Neuronal stem cell (in vitro differentiated cells): ENCODE results near the gene CENPP.

Experiments
- DNase-seq: peaks from one replicate; pipeline ENCODE4 v3.0.0-alpha.2; 2013; ENCODE audit warnings: low spot score
- H2AFZ ChIP-seq: one replicate; pipeline ENCODE4 v1.6.1; 2013; ENCODE audit warnings: mild to moderate bottlenecking, low read length, inconsistent platforms
- H2AK5ac ChIP-seq: 2 replicates; pipeline ENCODE4 v1.6.1; 2013; ENCODE audit warnings: low read depth, mild to moderate bottlenecking, inconsistent platforms, low read length, moderate library complexity, mixed read lengths
- H2BK120ac ChIP-seq: 2 replicates; pipeline ENCODE4 v1.6.1; 2013; ENCODE audit warnings: low read depth, mild to moderate bottlenecking, inconsistent platforms, low read length, moderate library complexity, mixed read lengths
- H2BK12ac ChIP-seq: one replicate; pipeline ENCODE4 v1.6.1; 2013; ENCODE audit warnings: low read length, inconsistent platforms
- H2BK15ac ChIP-seq: 2 replicates; pipeline ENCODE4 v1.6.1; 2013; ENCODE audit warnings: mild to moderate bottlenecking, low read length, inconsistent platforms, mixed read lengths
- H2BK5ac ChIP-seq: one replicate; pipeline ENCODE4 v1.6.1; 2013; ENCODE audit warnings: inconsistent platforms, mild to moderate bottlenecking, low read length, moderate library complexity
- H3K14ac ChIP-seq: one replicate; pipeline ENCODE4 v1.6.1; 2013; ENCODE audit warnings: low read length, inconsistent platforms
- H3K18ac ChIP-seq: 2 replicates; pipeline ENCODE4 v1.6.1; 2013; ENCODE audit warnings: low read length, inconsistent platforms
- H3K23ac ChIP-seq: 2 replicates; pipeline ENCODE4 v1.6.1; 2013; ENCODE audit warnings: low read depth, mild to moderate bottlenecking, mixed read lengths, low read length, inconsistent platforms; ENCODE audit not compliant: poor library complexity
- H3K27ac ChIP-seq: replicated peaks from 3 replicates; pipeline ENCODE4 v1.5.1; 2013; ENCODE audit warnings: low read length, inconsistent platforms
- H3K27me3 ChIP-seq, 3 experiments: 2 replicates each; pipeline ENCODE4 v1.6.1; 2013; ENCODE audit warnings: low read length in 3 of 3, mild to moderate bottlenecking in 2 of 3, inconsistent platforms in 1 of 3, low read depth in 1 of 3, mixed read lengths in 1 of 3, moderate library complexity in 1 of 3; ENCODE audit not compliant: control insufficient read depth in 3 of 3, insufficient read depth in 3 of 3
- H3K36me3 ChIP-seq, 2 donors: replicated peaks in 1 of 2; 2 replicates each; pipeline ENCODE4 v1.6.1; 2013; ENCODE audit warnings: low read length in 2 of 2; ENCODE audit not compliant: control insufficient read depth in 2 of 2, insufficient read depth in 2 of 2
- H3K4ac ChIP-seq: 2 replicates; pipeline ENCODE4 v1.6.1; 2013; ENCODE audit warnings: inconsistent platforms, mild to moderate bottlenecking, low read length, moderate library complexity
- H3K4me1 ChIP-seq, 2 donors: 1 replicate in 1 of 2; 2 replicates in 1 of 2; pipeline ENCODE4 v1.6.1; 2013; ENCODE audit warnings: low read length in 2 of 2, low read depth in 1 of 2; ENCODE audit not compliant: control insufficient read depth in 2 of 2, insufficient read depth in 1 of 2
- H3K4me2 ChIP-seq: one replicate; pipeline ENCODE4 v1.6.1; 2013; ENCODE audit warnings: mild to moderate bottlenecking, low read length, inconsistent platforms; ENCODE audit not compliant: insufficient read depth, poor library complexity, severe bottlenecking
- H3K4me3 ChIP-seq, 2 donors: 2 replicates each; pipeline ENCODE4 v1.5.1; 2013; ENCODE audit warnings: low read length in 2 of 2, mild to moderate bottlenecking in 2 of 2, inconsistent platforms in 1 of 2, moderate library complexity in 1 of 2
- H3K79me1 ChIP-seq: one replicate; pipeline ENCODE4 v1.6.1; 2013; ENCODE audit warnings: low read depth, mild to moderate bottlenecking, inconsistent platforms, low read length, moderate library complexity
- H3K9ac ChIP-seq: one replicate; pipeline ENCODE4 v1.6.1; 2013; ENCODE audit warnings: mild to moderate bottlenecking, low read depth, low read length, inconsistent platforms; ENCODE audit not compliant: poor library complexity
- H3K9me3 ChIP-seq, 2 donors: replicated peaks in 1 of 2; 2 replicates each; pipeline versions ENCODE3 to v1.6.1; 2013; ENCODE audit warnings: low read length in 2 of 2, mild to moderate bottlenecking in 2 of 2, inconsistent platforms in 1 of 2, low read depth in 1 of 2, mixed read lengths in 1 of 2, moderate library complexity in 1 of 2; ENCODE audit not compliant: control insufficient read depth in 2 of 2, insufficient read depth in 1 of 2
- H4K8ac ChIP-seq: one replicate; pipeline ENCODE4 v1.6.1; 2013; ENCODE audit warnings: low read depth, mild to moderate bottlenecking, inconsistent platforms, low read length, moderate library complexity
- H4K91ac ChIP-seq: one replicate; pipeline ENCODE4 v1.6.1; 2013; ENCODE audit warnings: low read length, low read depth, mild to moderate bottlenecking, inconsistent platforms; ENCODE audit not compliant: poor library complexity
- WGBS, 2 donors: extraction: QIAGEN DNeasy Blood & Tissue Kit; methylation state at CpG; one replicate each; pipeline ENCODE4 v1.1.7; 2013; ENCODE audit warnings: missing lambda C conversion rate in 2 of 2, mixed read lengths in 1 of 2; ENCODE audit not compliant: insufficient read length in 2 of 2, insufficient replicate concordance in 1 of 2; ENCODE audit errors: extremely low coverage in 2 of 2; 5-methylcytosine and 5-hydroxymethylcytosine counted together

The CENPP gene

GRCh38 chr9:92545002-92545510 lies 219.3 kb downstream of the CENPP start:
- Histone ChIP-seq H3K27ac (no peak overlapping the region), H2BK5ac (no peak overlapping the region), H3K4ac (no peak overlapping the region), H3K4me1 (no peaks in the 10 kb centered on the region), H3K27me3 (no peaks in the 10 kb centered on the region), H2BK120ac (no peak overlapping the region), H2AK5ac (no peak overlapping the region), H3K18ac (no peak overlapping the region), H2BK12ac (no peak overlapping the region), H3K14ac (peak overlapping the region; percentile 38), H3K36me3 (no peaks in the 10 kb centered on the region), H3K23ac (peak overlapping the region; percentile 20), H3K79me1 (peaks cover 3% of the 10 kb centered on the region), H3K9me3 (no peaks in the 10 kb centered on the region), H3K4me2 (no peak overlapping the region), H2AFZ (no peak overlapping the region), H2BK15ac (no peak overlapping the region), H3K9ac (no peak overlapping the region), H3K4me3 (no peak overlapping the region), H4K8ac (no peak overlapping the region), H4K91ac (no peak overlapping the region)
- no peak for DNase-seq
- WGBS, 2 donors: no CpG with 5 or more reads among the region's 33 CpGs

- Histone ChIP-seq H4K91ac (no peak overlapping the region), H3K36me3 (no peaks in the 10 kb centered on the region), H3K23ac (no peak overlapping the region), H2BK12ac (no peak overlapping the region), H3K9me3 (no peaks in the 10 kb centered on the region), H3K18ac (no peak overlapping the region), H3K4me2 (no peak overlapping the region), H3K27ac (no peak overlapping the region), H3K27me3 (no peaks in the 10 kb centered on the region), H3K4ac (no peak overlapping the region), H3K14ac (no peak overlapping the region), H2AK5ac (no peak overlapping the region), H2AFZ (no peak overlapping the region), H3K79me1 (peaks cover 3% of the 10 kb centered on the region), H2BK120ac (no peak overlapping the region), H2BK15ac (no peak overlapping the region), H2BK5ac (no peak overlapping the region), H3K4me1 (no peaks in the 10 kb centered on the region), H4K8ac (no peak overlapping the region), H3K9ac (no peak overlapping the region), H3K4me3 (no peak overlapping the region)
- no peak for DNase-seq
- no CpG with 5 or more reads among the region's 3 CpGs for WGBS, 2 donors
Observed at GRCh38 chr9:92547356-92547755, 221.6 kb downstream of the CENPP start.

GRCh38 chr9:92550765-92551164 lies 225.0 kb downstream of the CENPP start:
- Histone ChIP-seq H2AFZ (no peak overlapping the region), H3K14ac (no peak overlapping the region), H2AK5ac (no peak overlapping the region), H3K4me2 (no peak overlapping the region), H3K9ac (no peak overlapping the region), H3K79me1 (no peaks in the 10 kb centered on the region), H3K27me3 (no peaks in the 10 kb centered on the region), H3K36me3 (no peaks in the 10 kb centered on the region), H2BK15ac (no peak overlapping the region), H3K9me3 (no peaks in the 10 kb centered on the region), H4K8ac (no peak overlapping the region), H3K4me3 (no peak overlapping the region), H3K4me1 (no peaks in the 10 kb centered on the region), H3K18ac (no peak overlapping the region), H3K23ac (no peak overlapping the region), H2BK120ac (no peak overlapping the region), H3K27ac (no peak overlapping the region), H2BK5ac (no peak overlapping the region), H2BK12ac (no peak overlapping the region), H4K91ac (no peak overlapping the region), H3K4ac (no peak overlapping the region)
- WGBS, 2 donors: no CpG with 5 or more reads among the region's 2 CpGs
- DNase-seq: no peak

GRCh38 chr9:92558612-92559374 lies 233.0 kb downstream of the CENPP start:
- H3K27me3 ChIP-seq: no peaks in the 10 kb centered on the region
- no peaks in the 10 kb centered on the region for H3K36me3 ChIP-seq
- no peak overlapping the region for H3K27ac ChIP-seq
- H2AK5ac ChIP-seq: no peak overlapping the region
- no peak overlapping the region for H3K9ac ChIP-seq
- H4K91ac ChIP-seq: no peak overlapping the region
- no CpG with 5 or more reads among the region's 16 CpGs for WGBS, 2 donors
- H2AFZ ChIP-seq: no peak overlapping the region
- H3K9me3 ChIP-seq: no peaks in the 10 kb centered on the region
- H4K8ac ChIP-seq: no peak overlapping the region
- H3K4ac ChIP-seq: no peak overlapping the region
- H3K14ac ChIP-seq: no peak overlapping the region
- H2BK12ac ChIP-seq: no peak overlapping the region
- H2BK15ac ChIP-seq: no peak overlapping the region
- DNase-seq: no peak
- peak overlapping the region; percentile 80 for H3K18ac ChIP-seq
- no peak overlapping the region for H3K4me3 ChIP-seq
- no peak overlapping the region for H2BK120ac ChIP-seq
- H2BK5ac ChIP-seq: no peak overlapping the region
- H3K4me1 ChIP-seq: peaks cover 0 to 8% of the 10 kb centered on the region in 2 donors
- H3K23ac ChIP-seq: no peak overlapping the region
- no peak overlapping the region for H3K4me2 ChIP-seq
- H3K79me1 ChIP-seq: no peaks in the 10 kb centered on the region
